Suprapubic skin (tissue), 4 donors: ENCODE data around the gene FOXD4L3. TPM values are rescaled to one million over a fixed set of nuclear protein-coding genes. Genes with fewer than 3 reads are reported as not detected.
"Not testable (repeated sequence)": the region's sequence is repeated elsewhere in the genome, so short reads cannot be mapped to it uniquely, and the experiment has no call there.

Source experiments
- DNase-seq, 2 donors: peaks; one replicate each; pipeline ENCODE4 v3.0.0-alpha.2; 2019; ENCODE audit warnings: low spot score in 2 of 2
- H3K27ac ChIP-seq: fragments of 200-600 bp; sonication (generic); one replicate; pipeline ENCODE4 v1.5.1; 2019
- H3K27me3 ChIP-seq: fragments of 200-600 bp; sonication (generic); one replicate; pipeline ENCODE4 v1.5.1; 2019
- H3K36me3 ChIP-seq: fragments of 200-600 bp; sonication (generic); one replicate; pipeline ENCODE4 v1.5.1; 2019
- H3K4me1 ChIP-seq: fragments of 200-600 bp; sonication (generic); one replicate; pipeline ENCODE4 v1.5.1; 2019
- H3K4me3 ChIP-seq: fragments of 200-600 bp; sonication (generic); one replicate; pipeline ENCODE4 v1.5.1; 2019; ENCODE audit warnings: mild to moderate bottlenecking
- H3K9me3 ChIP-seq: fragments of 200-600 bp; sonication (generic); one replicate; pipeline ENCODE4 v1.5.1; 2019
- WGBS: methylation state at CpG from one replicate; pipeline ENCODE4 v1.1.5; 2018; 5-methylcytosine and 5-hydroxymethylcytosine counted together
- total RNA-seq, 4 donors: library from RNA; depleted of rRNA; stranded (reverse); fragments of >200 nt; gene quantifications; one replicate each; pipeline ENCODE4 v1.1.0, GENCODE V29; 2016

FOXD4L3 gene
- total RNA-seq: under 1 TPM in 1 of 4 donors, not detected in 3; 0.36 TPM

- H3K27me3 ChIP-seq, DNase-seq, H3K4me3 ChIP-seq, H3K27ac ChIP-seq, H3K9me3 ChIP-seq, H3K4me1 ChIP-seq, H3K36me3 ChIP-seq: not testable (repeated sequence)
- WGBS: no CpG with 5 or more reads among the region's 15 CpGs
These were observed at the start of gene FOXD4L3 for GRCh38 chr9:68302567-68302966. Gene FOXD4L3, plus strand, starts transcription at chr9:68302867. Its CDS starts 85 bp downstream, at chr9:68302952.

GRCh38 chr9:68281041-68281440 lies 21.6 kb upstream of the FOXD4L3 start:
- not testable (repeated sequence) for H3K27me3 ChIP-seq, H3K36me3 ChIP-seq, H3K27ac ChIP-seq, H3K9me3 ChIP-seq, H3K4me3 ChIP-seq, DNase-seq, H3K4me1 ChIP-seq
- 98% methylated on average over 11 of the region's 16 CpGs for WGBS

GRCh38 chr9:68303771-68304170 lies 1.1 kb downstream of the FOXD4L3 start:
- WGBS: no CpG with 5 or more reads among the region's 30 CpGs
- H3K27ac ChIP-seq, H3K27me3 ChIP-seq, H3K4me3 ChIP-seq, H3K9me3 ChIP-seq, H3K36me3 ChIP-seq, H3K4me1 ChIP-seq: not testable (repeated sequence)
- DNase-seq: peak in 1 of 2 donors; percentile 19

DNA sequence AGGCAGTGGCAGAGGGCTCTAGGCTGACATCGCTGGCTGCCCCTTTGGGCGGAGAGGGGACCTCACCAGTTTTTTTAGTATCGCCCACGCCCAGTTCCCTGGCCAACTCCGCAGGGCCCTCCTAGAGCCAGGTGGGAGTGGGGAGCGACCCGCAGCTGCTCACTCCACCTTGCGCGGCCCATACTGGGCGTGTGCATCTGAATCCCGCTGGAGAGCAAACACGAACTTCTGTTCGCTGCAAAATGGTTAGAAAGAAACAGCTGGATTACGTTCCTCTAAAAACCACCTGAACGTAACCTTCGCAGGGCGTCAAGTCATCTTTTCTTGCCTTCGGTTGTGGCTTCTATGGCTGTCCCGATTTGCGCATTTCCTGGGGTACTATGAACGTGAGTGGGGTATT lies 1.5 kb downstream of the FOXD4L3 start:
- H3K4me1 ChIP-seq, H3K27ac ChIP-seq, H3K4me3 ChIP-seq, H3K27me3 ChIP-seq, H3K9me3 ChIP-seq, H3K36me3 ChIP-seq, DNase-seq: not testable (repeated sequence)
- WGBS: no CpG with 5 or more reads among the region's 21 CpGs

- not testable (repeated sequence) for DNase-seq, H3K4me1 ChIP-seq, H3K27ac ChIP-seq, H3K36me3 ChIP-seq, H3K4me3 ChIP-seq, H3K27me3 ChIP-seq, H3K9me3 ChIP-seq
- WGBS: 33% methylated on average over 3 of the region's 4 CpGs
These were observed 2.1 kb downstream of the FOXD4L3 start for GRCh38 chr9:68304777-68305176.

DNA sequence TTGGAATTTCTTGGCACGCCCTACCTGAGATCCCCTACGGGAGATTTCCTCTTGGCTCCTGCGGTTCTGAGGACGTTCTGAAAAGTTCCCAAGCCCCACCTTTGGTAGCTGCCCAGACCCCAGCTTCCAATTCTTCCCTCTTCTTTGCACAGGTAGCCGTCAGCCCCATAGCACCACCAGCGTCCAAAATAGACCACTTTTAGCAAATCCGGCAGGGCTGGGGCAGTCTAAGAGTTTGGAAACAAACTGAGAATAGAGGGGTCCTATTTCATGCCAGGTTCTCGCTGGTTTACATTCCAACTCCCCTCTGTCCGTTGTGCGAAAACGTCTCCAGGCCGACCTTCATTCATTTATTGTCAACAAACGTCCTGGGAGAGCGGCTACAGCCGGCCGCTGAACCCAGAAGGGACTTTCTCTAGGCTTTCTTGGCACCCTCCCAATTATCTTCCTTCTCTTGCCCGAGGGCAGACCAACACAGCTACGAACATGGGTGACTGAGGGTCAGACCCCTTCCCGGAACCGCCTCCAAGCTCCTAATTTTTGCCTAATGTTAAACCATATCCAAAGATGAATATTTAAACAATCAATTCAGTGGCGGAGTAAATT lies 3.1 kb downstream of the FOXD4L3 start:
- H3K4me3 ChIP-seq, DNase-seq, H3K27me3 ChIP-seq, H3K36me3 ChIP-seq, H3K4me1 ChIP-seq, H3K27ac ChIP-seq, H3K9me3 ChIP-seq: not testable (repeated sequence)
- WGBS: 57% methylated on average over 10 of the region's 21 CpGs

GRCh38 chr9:68306391-68306964 lies 3.8 kb downstream of the FOXD4L3 start:
- not testable (repeated sequence) for H3K9me3 ChIP-seq, H3K4me1 ChIP-seq, H3K27ac ChIP-seq, DNase-seq, H3K4me3 ChIP-seq, H3K27me3 ChIP-seq, H3K36me3 ChIP-seq
- WGBS: no CpG with 5 or more reads among the region's 37 CpGs

DNA sequence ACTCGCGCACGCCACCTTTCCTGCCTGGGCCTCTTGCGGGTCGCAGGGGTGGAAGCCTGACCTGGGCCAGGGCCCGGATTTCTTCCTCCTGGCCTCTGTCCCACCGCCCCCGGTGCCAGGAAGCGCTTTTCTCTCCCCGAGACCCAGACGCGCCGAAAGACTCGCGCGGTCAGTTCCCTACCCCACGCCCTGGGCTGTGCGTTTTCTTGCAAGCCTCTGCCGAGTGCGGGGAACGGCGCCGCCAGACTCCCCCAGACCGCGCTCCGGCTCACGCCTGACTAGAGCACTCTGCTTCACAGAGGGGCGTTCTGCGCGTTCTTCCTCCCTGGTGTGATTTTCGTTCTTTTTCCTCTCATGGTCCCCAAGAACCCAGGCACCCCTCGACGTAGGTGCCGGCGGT lies 4.5 kb downstream of the FOXD4L3 start:
- not testable (repeated sequence) for DNase-seq

GRCh38 chr9:68307654-68308053 lies 5.0 kb downstream of the FOXD4L3 start:
- not testable (repeated sequence) for H3K27me3 ChIP-seq, H3K4me3 ChIP-seq, H3K4me1 ChIP-seq, H3K27ac ChIP-seq, H3K9me3 ChIP-seq, H3K36me3 ChIP-seq
- DNase-seq: peak in 1 of 2 donors; percentile 42
- WGBS: 36% methylated on average over 13 of the region's 21 CpGs

More for the DNA sequence above, 4.5 kb downstream of the FOXD4L3 start:
- not testable (repeated sequence) for H3K36me3 ChIP-seq, H3K4me3 ChIP-seq, H3K9me3 ChIP-seq, H3K27ac ChIP-seq, H3K4me1 ChIP-seq, H3K27me3 ChIP-seq
- WGBS: no CpG with 5 or more reads among the region's 35 CpGs

GRCh38 chr9:68311208-68311607 lies 8.5 kb downstream of the FOXD4L3 start:
- not testable (repeated sequence) for H3K4me3 ChIP-seq, H3K4me1 ChIP-seq, DNase-seq, H3K36me3 ChIP-seq, H3K9me3 ChIP-seq, H3K27me3 ChIP-seq, H3K27ac ChIP-seq
- WGBS: no CpG with 5 or more reads among the region's 5 CpGs

- not testable (repeated sequence) for H3K36me3 ChIP-seq, DNase-seq, H3K9me3 ChIP-seq, H3K4me1 ChIP-seq, H3K4me3 ChIP-seq, H3K27ac ChIP-seq, H3K27me3 ChIP-seq
- WGBS: 77% methylated on average over 10 of the region's 10 CpGs
These were observed 15.5 kb downstream of the FOXD4L3 start for GRCh38 chr9:68318209-68318608.

DNA sequence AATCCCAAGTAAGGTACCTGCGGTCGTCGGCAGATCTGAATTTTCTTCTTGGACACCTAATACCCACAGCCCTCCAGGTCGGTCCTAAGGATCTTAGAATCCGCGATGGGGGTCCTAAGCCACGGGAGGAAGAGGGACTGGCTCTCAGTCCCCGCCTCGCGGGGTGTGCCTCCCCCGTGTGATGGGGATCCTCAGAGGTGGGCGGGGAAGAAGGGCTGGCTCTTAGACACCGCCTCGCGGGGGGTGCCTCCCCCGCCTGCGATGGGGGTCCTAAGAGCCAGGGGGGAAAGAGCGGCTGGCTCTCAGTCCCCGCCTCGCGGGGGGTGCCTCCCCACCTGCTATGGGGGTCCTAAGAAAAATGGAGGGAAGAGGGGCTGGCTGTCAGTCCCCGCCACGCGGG lies 21.1 kb downstream of the FOXD4L3 start:
- WGBS: no CpG with 5 or more reads among the region's 24 CpGs
- not testable (repeated sequence) for H3K9me3 ChIP-seq, H3K36me3 ChIP-seq, H3K27me3 ChIP-seq, H3K4me1 ChIP-seq, H3K4me3 ChIP-seq, DNase-seq, H3K27ac ChIP-seq

GRCh38 chr9:68324518-68324917 lies 21.9 kb downstream of the FOXD4L3 start:
- no CpG with 5 or more reads among the region's 20 CpGs for WGBS
- DNase-seq, H3K4me1 ChIP-seq, H3K4me3 ChIP-seq, H3K9me3 ChIP-seq, H3K36me3 ChIP-seq, H3K27me3 ChIP-seq, H3K27ac ChIP-seq: not testable (repeated sequence)

GRCh38 chr9:68329106-68329505 lies 26.4 kb downstream of the FOXD4L3 start:
- H3K27ac ChIP-seq, H3K4me1 ChIP-seq, H3K27me3 ChIP-seq, H3K36me3 ChIP-seq, H3K4me3 ChIP-seq, DNase-seq, H3K9me3 ChIP-seq: not testable (repeated sequence)
- 71% methylated on average over 2 of the region's 4 CpGs for WGBS
